ENCODE data around the gene ELK1.

Gene ELK1

DNA sequence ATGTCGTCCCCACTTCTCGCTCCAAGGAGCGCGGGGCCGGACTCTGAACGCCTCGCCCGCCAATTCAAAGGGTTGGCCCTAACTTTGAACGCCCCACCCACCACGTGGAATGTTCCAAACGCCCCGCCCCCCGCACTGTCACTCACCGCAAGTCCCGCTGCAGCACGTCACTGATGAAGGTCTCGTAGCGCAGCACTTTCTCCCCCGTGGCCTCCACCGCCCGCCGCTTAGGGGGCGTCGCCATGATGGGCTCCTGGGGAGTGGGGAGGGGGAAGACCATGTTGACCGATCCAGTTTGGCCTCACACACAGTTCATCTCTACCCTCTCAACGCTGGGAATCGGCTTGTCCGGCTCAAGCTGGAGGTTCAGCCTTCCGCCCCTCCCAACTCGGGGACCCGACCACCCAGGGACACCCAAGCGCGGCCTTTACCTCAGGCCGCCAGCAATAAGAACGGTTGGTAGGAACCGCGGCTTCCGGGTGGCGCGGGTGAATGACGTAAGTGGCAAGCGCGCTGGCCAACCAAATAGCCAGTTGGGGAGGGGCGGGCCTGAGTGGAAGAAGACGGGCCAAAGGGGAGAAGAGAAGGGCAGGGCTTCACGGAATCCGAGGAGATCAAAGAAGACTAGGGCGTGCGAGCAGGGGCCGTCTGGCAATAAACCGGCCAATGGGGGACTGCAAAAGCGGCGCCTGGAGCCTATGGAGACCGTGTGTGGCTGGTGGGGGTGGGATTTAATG lies 8.5 kb upstream of the ELK1 start, which contains the start of gene UXT (continued):
- TF ChIP-seq ZNF549 (tag by site-specific recombination; IDR thresholded peaks at IDR 0.05) (no peak), ZNF174 (tag by site-specific recombination; IDR thresholded peaks at IDR 0.05) (no peak), ZNF155 (tag by site-specific recombination; IDR thresholded peaks at IDR 0.05) (no peak), TRIM28 (IDR thresholded peaks at IDR 0.05; ENCODE audit: borderline replicate concordance, low read length) (no peak), SP7 (tag by site-specific recombination; IDR thresholded peaks at IDR 0.05) (peak; percentile 83), ZNF548 (tag by site-specific recombination; IDR thresholded peaks at IDR 0.05) (no peak), ZNF571 (tag by site-specific recombination; IDR thresholded peaks at IDR 0.05) (no peak), ZNF776 (tag by site-specific recombination; IDR thresholded peaks at IDR 0.05; ENCODE audit: borderline replicate concordance) (no peak), ZNF624 (tag by site-specific recombination; IDR thresholded peaks at IDR 0.05) (no peak), SP2 (tag by site-specific recombination; IDR thresholded peaks at IDR 0.05) (peak; percentile 84), SP3 (tag by site-specific recombination; IDR thresholded peaks at IDR 0.05) (peak; percentile 94), ZNF223 (tag by site-specific recombination; IDR thresholded peaks at IDR 0.05) (no peak), ZNF311 (tag by site-specific recombination; IDR thresholded peaks at IDR 0.05; ENCODE audit: borderline replicate concordance) (no peak), ZNF391 (tag by site-specific recombination; IDR thresholded peaks at IDR 0.05; ENCODE audit: borderline replicate concordance, low read depth) (peak; percentile 88), KLF7 (tag by site-specific recombination; IDR thresholded peaks at IDR 0.05; ENCODE audit: borderline replicate concordance) (peak; percentile 14; the same call in 1 of the 2 replicates), ZNF48 (tag by site-specific recombination; IDR thresholded peaks at IDR 0.05) (no peak), KLF9 (tag by site-specific recombination; IDR thresholded peaks at IDR 0.05; ENCODE audit: low read depth) (peak; percentile 91), ZIC2 (tag by site-specific recombination; IDR thresholded peaks at IDR 0.05) (peak; percentile 90), EGR2 (tag by site-specific recombination; IDR thresholded peaks at IDR 0.05; ENCODE audit: low read depth) (0 out of 2 replicates have a peak, but pooled peaks have one; percentile 5), ZNF266 (tag by site-specific recombination; IDR thresholded peaks at IDR 0.05; ENCODE audit: low read depth) (no peak), ZNF302 (tag by site-specific recombination; IDR thresholded peaks at IDR 0.05; ENCODE audit: low read depth) (no peak), ZBTB21 (tag by site-specific recombination; IDR thresholded peaks at IDR 0.05) (peak; percentile 69), ZNF792 (tag by site-specific recombination; IDR thresholded peaks at IDR 0.05) (no peak), GLI4 (tag by site-specific recombination; IDR thresholded peaks at IDR 0.05) (no peak)
- TF ChIP-seq, protein P1, sequence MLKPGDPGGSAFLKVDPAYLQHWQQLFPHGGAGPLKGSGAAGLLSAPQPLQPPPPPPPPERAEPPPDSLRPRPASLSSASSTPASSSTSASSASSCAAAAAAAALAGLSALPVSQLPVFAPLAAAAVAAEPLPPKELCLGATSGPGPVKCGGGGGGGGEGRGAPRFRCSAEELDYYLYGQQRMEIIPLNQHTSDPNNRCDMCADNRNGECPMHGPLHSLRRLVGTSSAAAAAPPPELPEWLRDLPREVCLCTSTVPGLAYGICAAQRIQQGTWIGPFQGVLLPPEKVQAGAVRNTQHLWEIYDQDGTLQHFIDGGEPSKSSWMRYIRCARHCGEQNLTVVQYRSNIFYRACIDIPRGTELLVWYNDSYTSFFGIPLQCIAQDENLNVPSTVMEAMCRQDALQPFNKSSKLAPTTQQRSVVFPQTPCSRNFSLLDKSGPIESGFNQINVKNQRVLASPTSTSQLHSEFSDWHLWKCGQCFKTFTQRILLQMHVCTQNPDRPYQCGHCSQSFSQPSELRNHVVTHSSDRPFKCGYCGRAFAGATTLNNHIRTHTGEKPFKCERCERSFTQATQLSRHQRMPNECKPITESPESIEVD (tag by site-specific recombination; IDR thresholded peaks at IDR 0.05), result no peak
- TF ChIP-seq, protein P2, sequence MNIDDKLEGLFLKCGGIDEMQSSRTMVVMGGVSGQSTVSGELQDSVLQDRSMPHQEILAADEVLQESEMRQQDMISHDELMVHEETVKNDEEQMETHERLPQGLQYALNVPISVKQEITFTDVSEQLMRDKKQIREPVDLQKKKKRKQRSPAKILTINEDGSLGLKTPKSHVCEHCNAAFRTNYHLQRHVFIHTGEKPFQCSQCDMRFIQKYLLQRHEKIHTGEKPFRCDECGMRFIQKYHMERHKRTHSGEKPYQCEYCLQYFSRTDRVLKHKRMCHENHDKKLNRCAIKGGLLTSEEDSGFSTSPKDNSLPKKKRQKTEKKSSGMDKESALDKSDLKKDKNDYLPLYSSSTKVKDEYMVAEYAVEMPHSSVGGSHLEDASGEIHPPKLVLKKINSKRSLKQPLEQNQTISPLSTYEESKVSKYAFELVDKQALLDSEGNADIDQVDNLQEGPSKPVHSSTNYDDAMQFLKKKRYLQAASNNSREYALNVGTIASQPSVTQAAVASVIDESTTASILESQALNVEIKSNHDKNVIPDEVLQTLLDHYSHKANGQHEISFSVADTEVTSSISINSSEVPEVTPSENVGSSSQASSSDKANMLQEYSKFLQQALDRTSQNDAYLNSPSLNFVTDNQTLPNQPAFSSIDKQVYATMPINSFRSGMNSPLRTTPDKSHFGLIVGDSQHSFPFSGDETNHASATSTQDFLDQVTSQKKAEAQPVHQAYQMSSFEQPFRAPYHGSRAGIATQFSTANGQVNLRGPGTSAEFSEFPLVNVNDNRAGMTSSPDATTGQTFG (tag by site-specific recombination; IDR thresholded peaks at IDR 0.05; ENCODE audit: borderline replicate concordance), result no peak
- TF ChIP-seq, protein P3, sequence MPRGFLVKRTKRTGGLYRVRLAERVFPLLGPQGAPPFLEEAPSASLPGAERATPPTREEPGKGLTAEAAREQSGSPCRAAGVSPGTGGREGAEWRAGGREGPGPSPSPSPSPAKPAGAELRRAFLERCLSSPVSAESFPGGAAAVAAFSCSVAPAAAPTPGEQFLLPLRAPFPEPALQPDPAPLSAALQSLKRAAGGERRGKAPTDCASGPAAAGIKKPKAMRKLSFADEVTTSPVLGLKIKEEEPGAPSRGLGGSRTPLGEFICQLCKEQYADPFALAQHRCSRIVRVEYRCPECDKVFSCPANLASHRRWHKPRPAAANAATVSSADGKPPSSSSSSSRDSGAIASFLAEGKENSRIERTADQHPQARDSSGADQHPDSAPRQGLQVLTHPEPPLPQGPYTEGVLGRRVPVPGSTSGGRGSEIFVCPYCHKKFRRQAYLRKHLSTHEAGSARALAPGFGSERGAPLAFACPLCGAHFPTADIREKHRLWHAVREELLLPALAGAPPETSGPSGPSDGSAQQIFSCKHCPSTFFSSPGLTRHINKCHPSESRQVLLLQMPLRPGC (tag by site-specific recombination; IDR thresholded peaks at IDR 0.05), result no peak; the same call in 1 of the 2 replicates
- TF ChIP-seq, protein P4, sequence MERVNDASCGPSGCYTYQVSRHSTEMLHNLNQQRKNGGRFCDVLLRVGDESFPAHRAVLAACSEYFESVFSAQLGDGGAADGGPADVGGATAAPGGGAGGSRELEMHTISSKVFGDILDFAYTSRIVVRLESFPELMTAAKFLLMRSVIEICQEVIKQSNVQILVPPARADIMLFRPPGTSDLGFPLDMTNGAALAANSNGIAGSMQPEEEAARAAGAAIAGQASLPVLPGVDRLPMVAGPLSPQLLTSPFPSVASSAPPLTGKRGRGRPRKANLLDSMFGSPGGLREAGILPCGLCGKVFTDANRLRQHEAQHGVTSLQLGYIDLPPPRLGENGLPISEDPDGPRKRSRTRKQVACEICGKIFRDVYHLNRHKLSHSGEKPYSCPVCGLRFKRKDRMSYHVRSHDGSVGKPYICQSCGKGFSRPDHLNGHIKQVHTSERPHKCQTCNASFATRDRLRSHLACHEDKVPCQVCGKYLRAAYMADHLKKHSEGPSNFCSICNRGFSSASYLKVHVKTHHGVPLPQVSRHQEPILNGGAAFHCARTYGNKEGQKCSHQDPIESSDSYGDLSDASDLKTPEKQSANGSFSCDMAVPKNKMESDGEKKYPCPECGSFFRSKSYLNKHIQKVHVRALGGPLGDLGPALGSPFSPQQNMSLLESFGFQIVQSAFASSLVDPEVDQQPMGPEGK (tag by site-specific recombination; IDR thresholded peaks at IDR 0.05), result peak; percentile 95
- TF ChIP-seq, protein P5, sequence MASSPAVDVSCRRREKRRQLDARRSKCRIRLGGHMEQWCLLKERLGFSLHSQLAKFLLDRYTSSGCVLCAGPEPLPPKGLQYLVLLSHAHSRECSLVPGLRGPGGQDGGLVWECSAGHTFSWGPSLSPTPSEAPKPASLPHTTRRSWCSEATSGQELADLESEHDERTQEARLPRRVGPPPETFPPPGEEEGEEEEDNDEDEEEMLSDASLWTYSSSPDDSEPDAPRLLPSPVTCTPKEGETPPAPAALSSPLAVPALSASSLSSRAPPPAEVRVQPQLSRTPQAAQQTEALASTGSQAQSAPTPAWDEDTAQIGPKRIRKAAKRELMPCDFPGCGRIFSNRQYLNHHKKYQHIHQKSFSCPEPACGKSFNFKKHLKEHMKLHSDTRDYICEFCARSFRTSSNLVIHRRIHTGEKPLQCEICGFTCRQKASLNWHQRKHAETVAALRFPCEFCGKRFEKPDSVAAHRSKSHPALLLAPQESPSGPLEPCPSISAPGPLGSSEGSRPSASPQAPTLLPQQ (tag by site-specific recombination; IDR thresholded peaks at IDR 0.05), result no peak
- TF ChIP-seq, protein P6, sequence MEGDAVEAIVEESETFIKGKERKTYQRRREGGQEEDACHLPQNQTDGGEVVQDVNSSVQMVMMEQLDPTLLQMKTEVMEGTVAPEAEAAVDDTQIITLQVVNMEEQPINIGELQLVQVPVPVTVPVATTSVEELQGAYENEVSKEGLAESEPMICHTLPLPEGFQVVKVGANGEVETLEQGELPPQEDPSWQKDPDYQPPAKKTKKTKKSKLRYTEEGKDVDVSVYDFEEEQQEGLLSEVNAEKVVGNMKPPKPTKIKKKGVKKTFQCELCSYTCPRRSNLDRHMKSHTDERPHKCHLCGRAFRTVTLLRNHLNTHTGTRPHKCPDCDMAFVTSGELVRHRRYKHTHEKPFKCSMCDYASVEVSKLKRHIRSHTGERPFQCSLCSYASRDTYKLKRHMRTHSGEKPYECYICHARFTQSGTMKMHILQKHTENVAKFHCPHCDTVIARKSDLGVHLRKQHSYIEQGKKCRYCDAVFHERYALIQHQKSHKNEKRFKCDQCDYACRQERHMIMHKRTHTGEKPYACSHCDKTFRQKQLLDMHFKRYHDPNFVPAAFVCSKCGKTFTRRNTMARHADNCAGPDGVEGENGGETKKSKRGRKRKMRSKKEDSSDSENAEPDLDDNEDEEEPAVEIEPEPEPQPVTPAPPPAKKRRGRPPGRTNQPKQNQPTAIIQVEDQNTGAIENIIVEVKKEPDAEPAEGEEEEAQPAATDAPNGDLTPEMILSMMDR (tag by site-specific recombination; IDR thresholded peaks at IDR 0.05), result no peak
